IMR-90 (cell line): ENCODE measurements around the gene PNKD. TPM values are rescaled to one million over a fixed set of nuclear protein-coding genes. Genes with fewer than 3 reads are reported as not detected.
A peak's percentile ranks its signal among the peaks of the same experiment; 100 is the strongest.

Experiments
- ATAC-seq: fragments of 200-7000 bp; cut with Tn5 transposase; 2 replicates; pipeline ENCODE4 v1.9.1; 2020; ENCODE audit warnings: low read depth, mild to moderate bottlenecking, moderate library complexity
- BruUV-seq: library from RNA; stranded (reverse); fragments of 400-500 nt; replicated peaks from 2 replicates; lab custom pipeline; 2021; lab: Mats Ljungman, UMichigan
- CTCF ChIA-PET: fragments of 300-600 bp; formaldehyde crosslinking; extraction: SDS; loops from one replicate; lab custom pipeline; 2021; ENCODE audit warnings: antibody characterized with exemption; lab: Yijun Ruan, JAX
- POLR2A ChIA-PET: fragments of 300-600 bp; sonication (Branson Sonifier 250); formaldehyde crosslinking; loops from one replicate; lab custom pipeline; 2022; ENCODE audit warnings: antibody characterized with exemption; ENCODE audit not compliant: unreplicated experiment; lab: Charles Lee
- DNase-seq: peaks from one replicate; pipeline ENCODE4 v3.0.0; 2013
- H2AFZ ChIP-seq: replicated peaks from 2 replicates; pipeline ENCODE3; 2013; ENCODE audit warnings: low read length, mild to moderate bottlenecking; ENCODE audit not compliant: poor library complexity
- H2AK5ac ChIP-seq: 2 replicates; pipeline ENCODE4 v1.6.1; 2013; ENCODE audit warnings: low read depth, low read length, inconsistent platforms
- H2AK9ac ChIP-seq: replicated peaks from 2 replicates; pipeline ENCODE3; 2013; ENCODE audit warnings: mild to moderate bottlenecking, low read depth, low read length, moderate library complexity; ENCODE audit not compliant: poor library complexity
- H2BK120ac ChIP-seq: 2 replicates; pipeline ENCODE4 v1.6.1; 2013; ENCODE audit warnings: low read depth, low read length, inconsistent platforms
- H2BK15ac ChIP-seq: 3 replicates; pipeline ENCODE4 v1.6.1; 2013; ENCODE audit warnings: low read depth, low read length, inconsistent platforms
- H2BK20ac ChIP-seq: 2 replicates; pipeline ENCODE4 v1.6.1; 2013; ENCODE audit warnings: low read depth, mild to moderate bottlenecking, inconsistent platforms, low read length, moderate library complexity
- H2BK5ac ChIP-seq: 2 replicates; pipeline ENCODE4 v1.6.1; 2013; ENCODE audit warnings: mild to moderate bottlenecking, low read depth, low read length, inconsistent platforms; ENCODE audit not compliant: poor library complexity, severe bottlenecking
- H3K14ac ChIP-seq: replicated peaks from 2 replicates; pipeline ENCODE4 v1.6.1; 2013; ENCODE audit warnings: low read depth, low read length, inconsistent platforms
- H3K18ac ChIP-seq: 2 replicates; pipeline ENCODE4 v1.6.1; 2013; ENCODE audit warnings: low read depth, low read length, control low read depth
- H3K23ac ChIP-seq: 2 replicates; pipeline ENCODE4 v1.6.1; 2013; ENCODE audit warnings: low read depth, low read length, inconsistent platforms
- H3K27ac ChIP-seq: 2 replicates; pipeline ENCODE4 v1.5.1; 2013; ENCODE audit warnings: mild to moderate bottlenecking, control low read depth, low read length; ENCODE audit not compliant: insufficient read depth
- H3K27me3 ChIP-seq: 2 replicates; pipeline ENCODE4 v1.6.1; 2013; ENCODE audit warnings: low read length; ENCODE audit not compliant: control insufficient read depth, insufficient read depth
- H3K36me3 ChIP-seq: 2 replicates; pipeline ENCODE4 v1.6.1; 2013; ENCODE audit warnings: low read length, mixed read lengths; ENCODE audit not compliant: control insufficient read depth, insufficient read depth
- H3K4ac ChIP-seq: 2 replicates; pipeline ENCODE4 v1.6.1; 2013; ENCODE audit warnings: low read depth, low read length, inconsistent platforms
- H3K4me1 ChIP-seq: 2 replicates; pipeline ENCODE4 v1.6.1; 2013; ENCODE audit warnings: low read length, mixed read lengths; ENCODE audit not compliant: control insufficient read depth, insufficient read depth
- H3K4me2 ChIP-seq: 2 replicates; pipeline ENCODE4 v1.6.1; 2013; ENCODE audit warnings: low read depth, mild to moderate bottlenecking, control low read depth, low read length, moderate library complexity
- H3K4me3 ChIP-seq: 2 replicates; pipeline ENCODE4 v1.5.1; 2013; ENCODE audit warnings: low read depth, mild to moderate bottlenecking, control low read depth, low read length, moderate library complexity; ENCODE audit not compliant: insufficient read depth
- H3K56ac ChIP-seq: 2 replicates; pipeline ENCODE4 v1.6.1; 2013; ENCODE audit warnings: low read length, inconsistent platforms; ENCODE audit not compliant: insufficient read depth; ENCODE audit errors: extremely low read depth
- H3K79me1 ChIP-seq, 2 experiments: 2 replicates each; pipeline ENCODE4 v1.6.1; 2013; ENCODE audit warnings: low read length in 2 of 2, inconsistent platforms in 1 of 2, low read depth in 1 of 2
- H3K9ac ChIP-seq: 2 replicates; pipeline ENCODE4 v1.6.1; 2013; ENCODE audit warnings: low read depth, low read length, control low read depth
- H3K9me1 ChIP-seq: 2 replicates; pipeline ENCODE4 v1.6.1; 2013; ENCODE audit warnings: low read length, inconsistent platforms; ENCODE audit not compliant: insufficient read depth
- H3K9me3 ChIP-seq: 2 replicates; pipeline ENCODE4 v1.6.1; 2013; ENCODE audit warnings: low read length; ENCODE audit not compliant: control insufficient read depth, insufficient read depth
- H4K20me1 ChIP-seq: 2 replicates; pipeline ENCODE4 v1.6.1; 2013; ENCODE audit warnings: low read length, inconsistent platforms; ENCODE audit not compliant: insufficient read depth
- H4K5ac ChIP-seq: 2 replicates; pipeline ENCODE4 v1.6.1; 2013; ENCODE audit warnings: mild to moderate bottlenecking, low read depth, low read length, control low read depth
- H4K8ac ChIP-seq, 2 experiments: 2 replicates each; pipeline ENCODE4 v1.6.1; 2013; ENCODE audit warnings: low read depth in 2 of 2, low read length in 2 of 2, control low read depth in 1 of 2, inconsistent platforms in 1 of 2
- H4K91ac ChIP-seq: 2 replicates; pipeline ENCODE4 v1.6.1; 2013; ENCODE audit warnings: low read depth, low read length, inconsistent platforms; ENCODE audit not compliant: insufficient read depth
- FOS ChIP-seq: fragments of 150-350 bp; IDR thresholded peaks from 2 replicates; pipeline ENCODE4 v1.6.1; 2016; ENCODE audit warnings: low read depth, low read length
- MAZ ChIP-seq: IDR thresholded peaks from 2 replicates; pipeline ENCODE4 v1.6.1; 2012; ENCODE audit warnings: low read depth, mild to moderate bottlenecking, low read length, improper control_type of control experiment, moderate library complexity, borderline replicate concordance
- WGBS, 2 experiments: methylation state at CpG; one replicate each; pipeline versions ENCODE4 v1.1.5 to v1.1.7; 2013; ENCODE audit warnings: missing lambda C conversion rate in 2 of 2; ENCODE audit not compliant: insufficient read length in 1 of 2; ENCODE audit errors: extremely low coverage in 2 of 2; 5-methylcytosine and 5-hydroxymethylcytosine counted together
- dilution Hi-C: fragments of 300-500 bp; cut with HindIII; formaldehyde crosslinking; loops from one replicate; pipeline ENCODE4 v1.14.3; 2018; ENCODE audit warnings: low sequenced_read_pairs; ENCODE audit not compliant: unreplicated experiment
- in situ Hi-C: fragments of 300-500 bp; cut with MboI; formaldehyde crosslinking; loops from 3 replicates; pipeline ENCODE4 v1.14.3; 2019; ENCODE audit warnings: low sequenced_read_pairs, inconsistent platforms, mixed read lengths
- intact Hi-C: fragments of 100-400 bp; cut with micrococcal nuclease; formaldehyde crosslinking; loops from 2 replicates; pipeline ENCODE4 v1.10.0; 2022
- polyA plus RNA-seq, 3 experiments: library from polyadenylated mRNA; depleted of rRNA; stranded (reverse); fragments of >200 nt; gene quantifications; 2 replicates each; pipeline ENCODE4 v1.2.3, GENCODE V29; 2012; ENCODE audit warnings: low replicate concordance in 1 of 3
- total RNA-seq: library from RNA; depleted of rRNA; stranded (reverse); fragments of >200 nt; gene quantifications from 2 replicates; pipeline ENCODE4 v1.2.3, GENCODE V29; 2012

The PNKD gene
- total and polyA plus RNA-seq, 2 of the 4 experiments (the other 2 are of a cell fraction): 19.2 to 68.5 TPM

DNA sequence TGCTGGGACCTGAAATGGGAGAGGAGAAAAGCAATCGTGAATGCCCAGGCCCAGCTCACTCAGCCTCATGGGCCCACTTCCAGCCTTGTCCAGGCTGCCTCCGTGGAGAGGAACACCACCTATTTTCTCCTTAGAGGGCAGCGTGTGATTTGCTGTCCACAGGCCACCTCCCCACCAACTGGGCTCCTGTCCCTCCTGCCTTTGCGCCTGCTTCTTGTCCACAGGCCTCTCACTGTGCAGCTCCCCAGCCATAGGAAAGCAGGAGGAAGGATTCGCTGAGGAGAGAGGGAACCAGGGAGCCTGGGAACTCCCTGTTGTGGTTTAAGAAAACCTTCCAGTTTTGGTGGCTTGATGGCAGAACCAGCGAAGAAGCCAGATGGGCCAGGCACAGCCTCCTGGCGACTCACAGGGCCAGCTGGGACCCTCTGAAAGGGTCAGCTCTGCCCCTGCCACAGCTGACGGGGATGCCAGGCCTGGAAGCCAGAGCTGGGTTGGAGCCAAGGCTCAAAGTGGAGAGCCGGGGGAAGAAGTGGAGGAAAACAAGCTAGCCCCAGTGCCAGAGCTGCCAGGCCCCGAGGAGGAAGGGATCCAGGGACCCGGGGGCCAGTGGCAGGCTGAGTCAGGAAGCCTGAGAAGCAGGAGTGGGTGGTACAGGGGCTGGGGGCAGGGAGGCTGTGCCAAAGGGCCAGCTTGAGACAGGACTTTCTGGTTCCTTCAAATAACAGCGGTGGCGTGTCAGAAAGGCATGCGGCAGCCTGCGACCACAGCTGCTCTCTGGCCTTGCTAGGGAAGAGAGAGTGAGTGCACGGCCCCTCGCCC, 12.1 kb downstream of the PNKD start:
- peak; percentile 61 for DNase-seq
- Histone ChIP-seq H2AFZ (peak overlapping the region; percentile 47), H4K91ac (peak overlapping the region; percentile 63), H3K9ac (peak overlapping the region; percentile 32; the same call in 1 of the 2 replicates), H2BK5ac (peak overlapping the region; percentile 90), H3K9me3 (no peaks in the 10 kb centered on the region), H4K5ac (peak overlapping the region; percentile 16; the same call in 1 of the 2 replicates), H2AK5ac (peak overlapping the region; percentile 27), H3K4ac (peak overlapping the region; percentile 83), H3K27me3 (no peaks in the 10 kb centered on the region), H3K79me1 (peaks cover 22 to 81% of the 10 kb centered on the region in 2 experiments), H4K8ac (peak overlapping the region; percentile 30 to 66), H4K20me1 (peaks cover 23% of the 10 kb centered on the region), H3K27ac (peak overlapping the region; percentile 76), H3K36me3 (peaks cover 37% of the 10 kb centered on the region), H3K9me1 (no peaks in the 10 kb centered on the region), H2BK20ac (0 out of 2 replicates have a peak overlapping the region, but pooled peaks have one; percentile 45), H2AK9ac (peak overlapping the region; percentile 88), H3K14ac (peak overlapping the region; percentile 23), H3K4me2 (peak overlapping the region; percentile 10), H3K4me3 (no peak overlapping the region), H2BK15ac (no peak overlapping the region), H3K56ac (peak overlapping the region; percentile 57; the same call in 1 of the 2 replicates), H3K4me1 (peaks cover 31% of the 10 kb centered on the region), H3K23ac (peak overlapping the region; percentile 84), H3K18ac (peak overlapping the region; percentile 13; the same call in 1 of the 2 replicates), H2BK120ac (peak overlapping the region; percentile 21)
- TF ChIP-seq MAZ (peak; percentile 59; the same call in 1 of the 2 replicates), FOS (no peak)
- in situ Hi-C loops (no loop called here), dilution Hi-C loops (no loop called here), intact Hi-C loops (no loop called here)
- ChIA-PET CTCF (interaction anchor here (0.6 to 4.4 kb wide), 2 partner anchors 11 to 880 kb away, joined by 5 to 24 read pairs; partner anchors contain the start of genes AAMP and PNKD), POLR2A (interaction anchor here (0.5 to 0.6 kb wide), 2 partner anchors 9 to 1562 kb away, joined by 3 read pairs; no protein-coding TSS in a partner anchor)
- 49% methylated on average over 6 of the region's 17 CpGs; no CpG with 5 or more reads in 1 of the 2 experiments for WGBS, 2 experiments
- peak; percentile 1; the same call in 1 of the 2 replicates for ATAC-seq
- BruUV-seq: no TSS peak
